Measurements from ENCODE around the gene MVB12B.
"Not testable (repeated sequence)": the region's sequence is repeated elsewhere in the genome, so short reads cannot be mapped to it uniquely, and the experiment has no call there.

Gene MVB12B

GRCh38 chr9:126549246-126550006 lies 222.8 kb downstream of the MVB12B start:
- H3K9me3 ChIP-seq (ENCODE audit: control insufficient read depth, low read length) = no peaks in the 10 kb centered on the region
- H3K4me1 ChIP-seq (ENCODE audit: control insufficient read depth, insufficient read depth, low read length) = no peaks in the 10 kb centered on the region
- no peak overlapping the region for H3K9ac ChIP-seq (ENCODE audit: low read length)
- no peaks in the 10 kb centered on the region for H3K36me3 ChIP-seq (ENCODE audit: control insufficient read depth, insufficient read depth, low read length)
- H3K27me3 ChIP-seq (ENCODE audit: control insufficient read depth, insufficient read depth, low read length) = no peaks in the 10 kb centered on the region
- H3K4me3 ChIP-seq (ENCODE audit: low read length) = no peak overlapping the region

DNA sequence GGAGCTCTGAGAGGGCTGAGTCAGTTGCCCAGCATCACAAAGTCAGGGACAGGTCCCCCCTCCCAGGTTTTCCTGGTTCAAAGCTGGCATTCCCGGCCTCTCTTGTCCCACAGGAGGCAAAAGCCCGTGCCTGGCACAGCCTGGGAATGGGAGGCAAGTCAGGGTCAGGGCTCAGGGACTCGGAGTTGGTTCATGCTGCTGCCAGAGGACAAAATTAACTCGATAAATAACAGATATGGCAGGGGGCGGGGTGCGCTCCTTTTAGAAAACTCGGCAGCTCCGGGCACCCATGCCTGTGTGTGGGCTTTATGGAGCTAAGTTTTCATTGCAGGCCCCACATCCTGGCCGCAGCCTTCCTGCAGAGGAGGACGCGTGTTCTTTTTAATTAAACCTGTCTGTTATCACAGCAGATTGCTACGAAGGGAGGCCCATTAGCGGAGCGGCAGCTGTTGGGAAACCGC lies 224.3 kb downstream of the MVB12B start:
- no peak overlapping the region for H3K4me3 ChIP-seq (ENCODE audit: low read length)
- H3K4me1 ChIP-seq (ENCODE audit: control insufficient read depth, insufficient read depth, low read length) = no peaks in the 10 kb centered on the region
- no peaks in the 10 kb centered on the region for H3K36me3 ChIP-seq (ENCODE audit: control insufficient read depth, insufficient read depth, low read length)
- H3K27me3 ChIP-seq (ENCODE audit: control insufficient read depth, insufficient read depth, low read length) = no peaks in the 10 kb centered on the region
- H3K9me3 ChIP-seq (ENCODE audit: control insufficient read depth, low read length) = no peaks in the 10 kb centered on the region
- no peak overlapping the region for H3K9ac ChIP-seq (ENCODE audit: low read length)

- H3K4me3 ChIP-seq (ENCODE audit: low read length) = no peak overlapping the region
- no peaks in the 10 kb centered on the region for H3K9me3 ChIP-seq (ENCODE audit: control insufficient read depth, low read length)
- no peaks in the 10 kb centered on the region for H3K4me1 ChIP-seq (ENCODE audit: control insufficient read depth, insufficient read depth, low read length)
- no peak overlapping the region for H3K9ac ChIP-seq (ENCODE audit: low read length)
- no peaks in the 10 kb centered on the region for H3K27me3 ChIP-seq (ENCODE audit: control insufficient read depth, insufficient read depth, low read length)
- no peaks in the 10 kb centered on the region for H3K36me3 ChIP-seq (ENCODE audit: control insufficient read depth, insufficient read depth, low read length)
Measured at GRCh38 chr9:126551812-126552211, 225.2 kb downstream of the MVB12B start.

DNA sequence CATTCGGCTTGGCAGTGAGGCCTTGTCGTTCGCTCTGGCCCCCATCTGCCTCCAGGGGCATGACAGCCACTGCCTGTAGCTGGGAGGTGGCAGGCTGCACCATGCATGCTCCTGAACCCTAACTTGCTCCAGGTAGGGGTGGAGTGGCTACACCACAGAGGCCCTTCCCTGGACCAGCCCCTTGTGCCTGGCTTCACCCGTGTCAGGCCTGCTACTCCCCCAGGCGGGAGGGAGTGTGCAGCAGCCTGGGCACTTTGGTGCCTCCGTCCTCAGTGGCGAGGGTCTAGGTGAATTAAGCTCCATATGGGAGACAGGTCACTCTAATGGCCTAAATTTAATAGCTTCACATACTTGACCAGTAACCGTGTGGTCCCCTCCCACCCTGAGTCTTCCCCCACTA lies 227.7 kb downstream of the MVB12B start:
- no peaks in the 10 kb centered on the region for H3K4me1 ChIP-seq (ENCODE audit: control insufficient read depth, insufficient read depth, low read length)
- H3K9ac ChIP-seq (ENCODE audit: low read length) = no peak overlapping the region
- H3K27me3 ChIP-seq (ENCODE audit: control insufficient read depth, insufficient read depth, low read length) = no peaks in the 10 kb centered on the region
- H3K4me3 ChIP-seq (ENCODE audit: low read length) = no peak overlapping the region
- no peaks in the 10 kb centered on the region for H3K9me3 ChIP-seq (ENCODE audit: control insufficient read depth, low read length)
- no peaks in the 10 kb centered on the region for H3K36me3 ChIP-seq (ENCODE audit: control insufficient read depth, insufficient read depth, low read length)

DNA sequence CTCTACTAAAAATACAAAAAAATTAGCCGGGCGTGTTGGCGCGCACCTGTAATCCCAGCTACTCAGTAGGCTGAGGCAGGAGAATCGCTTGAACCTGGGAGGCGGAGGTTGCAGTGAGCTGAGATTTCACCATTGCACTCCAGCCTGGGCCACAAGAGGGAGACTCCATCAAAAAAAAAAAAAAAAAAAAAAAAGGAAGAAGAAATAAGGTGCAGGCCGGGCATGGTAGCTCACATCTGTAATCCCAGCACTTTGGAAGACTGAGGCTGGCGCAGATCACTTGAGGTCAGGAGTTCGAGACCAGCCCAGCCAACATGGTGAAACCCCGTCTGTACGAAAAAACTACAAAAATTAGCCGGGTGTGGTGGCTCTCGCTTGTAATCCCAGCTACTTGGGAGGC lies 228.8 kb downstream of the MVB12B start:
- not testable (repeated sequence) for H3K27me3 ChIP-seq (ENCODE audit: control insufficient read depth, insufficient read depth, low read length); H3K4me3 ChIP-seq (ENCODE audit: low read length); H3K9me3 ChIP-seq (ENCODE audit: control insufficient read depth, low read length); H3K9ac ChIP-seq (ENCODE audit: low read length); H3K36me3 ChIP-seq (ENCODE audit: control insufficient read depth, insufficient read depth, low read length); H3K4me1 ChIP-seq (ENCODE audit: control insufficient read depth, insufficient read depth, low read length)
